ENCODE measurements around the gene RGL3. TPM values are rescaled to one million over a fixed set of nuclear protein-coding genes. Genes with fewer than 3 reads are reported as not detected.
A peak's percentile ranks its signal among the peaks of the same experiment; 100 is the strongest.

The RGL3 gene
- polyA plus RNA-seq, 1 of the 3 experiments (the other 2 are of a cell fraction): 13.3 TPM

- Histone ChIP-seq H4K20me1 (ENCODE audit: insufficient read depth) (no peaks in the 10 kb centered on the region), H3K9me2 (no peaks in the 10 kb centered on the region), H3K27me3 (ENCODE audit: insufficient read depth) (no peaks in the 10 kb centered on the region), H3K4me1 (ENCODE audit: control insufficient read depth in 1 of 2, insufficient read depth in 2 of 2, low read depth in 1 of 2, low read length in 1 of 2) (no peaks in the 10 kb centered on the region; a peak in 1 of 4 replicates), H3K4me3 (ENCODE audit: low read depth in 2 of 2, low read length in 1 of 2) (no peak overlapping the region), H3K79me2 (ENCODE audit: insufficient read depth) (no peaks in the 10 kb centered on the region), H3K9me3 (no peaks in the 10 kb centered on the region), H3K36me3 (replicated peaks in 1 of 2; ENCODE audit: control insufficient read depth in 1 of 2, insufficient read depth in 2 of 2, low read length in 1 of 2) (no peaks in the 10 kb centered on the region), H2AFZ (ENCODE audit: low read depth) (no peak overlapping the region), H3K9ac (no peak overlapping the region), H3F3A (replicated peaks; ENCODE audit: insufficient read depth) (peaks cover 6% of the 10 kb centered on the region), H3K27ac (ENCODE audit: low read depth in 2 of 2, low read length in 1 of 2) (no peak overlapping the region), H3K4me2 (no peak overlapping the region)
- TF ChIP-seq SIN3A (IDR thresholded peaks at IDR 0.05; ENCODE audit: borderline replicate concordance, low read depth, low read length) (no peak), EP300 (IDR thresholded peaks at IDR 0.05; ENCODE audit: borderline replicate concordance in 1 of 2, low read depth in 1 of 2, low read length in 1 of 2) (no peak), USF2 (IDR thresholded peaks at IDR 0.05; ENCODE audit: borderline replicate concordance, low read depth, low read length) (no peak), ELF1 (IDR thresholded peaks at IDR 0.05) (no peak), MXI1 (IDR thresholded peaks at IDR 0.05; ENCODE audit: low read depth, low read length) (no peak), NRF1 (IDR thresholded peaks at IDR 0.05; ENCODE audit: low read depth, low read length) (no peak), YY1 (IDR thresholded peaks at IDR 0.05; ENCODE audit: low read depth) (no peak)
- TF ChIP-seq, protein P1, sequence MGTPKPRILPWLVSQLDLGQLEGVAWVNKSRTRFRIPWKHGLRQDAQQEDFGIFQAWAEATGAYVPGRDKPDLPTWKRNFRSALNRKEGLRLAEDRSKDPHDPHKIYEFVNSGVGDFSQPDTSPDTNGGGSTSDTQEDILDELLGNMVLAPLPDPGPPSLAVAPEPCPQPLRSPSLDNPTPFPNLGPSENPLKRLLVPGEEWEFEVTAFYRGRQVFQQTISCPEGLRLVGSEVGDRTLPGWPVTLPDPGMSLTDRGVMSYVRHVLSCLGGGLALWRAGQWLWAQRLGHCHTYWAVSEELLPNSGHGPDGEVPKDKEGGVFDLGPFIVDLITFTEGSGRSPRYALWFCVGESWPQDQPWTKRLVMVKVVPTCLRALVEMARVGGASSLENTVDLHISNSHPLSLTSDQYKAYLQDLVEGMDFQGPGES (IDR thresholded peaks at IDR 0.05; ENCODE audit: low read depth, low read length): no peak
- WGBS (ENCODE audit: low lambda C conversion rate): 84% methylated on average over 21 of the region's 27 CpGs
- ChIA-PET POLR2A (interaction anchor here (1.0 kb wide), 1 partner anchor 57 kb away, joined by 3 read pairs; the partner anchor contains the start of gene ELAVL3), CTCF (interaction anchor here (1.1 to 1.5 kb wide), 3 partner anchors 10 to 42 kb away, joined by 3 to 4 read pairs (median 4); partner anchors contain the start of gene ODAD3)
- no peak for DNase-seq
These were observed 4.2 kb upstream of the RGL3 start for GRCh38 chr19:11423164-11423790.

DNA sequence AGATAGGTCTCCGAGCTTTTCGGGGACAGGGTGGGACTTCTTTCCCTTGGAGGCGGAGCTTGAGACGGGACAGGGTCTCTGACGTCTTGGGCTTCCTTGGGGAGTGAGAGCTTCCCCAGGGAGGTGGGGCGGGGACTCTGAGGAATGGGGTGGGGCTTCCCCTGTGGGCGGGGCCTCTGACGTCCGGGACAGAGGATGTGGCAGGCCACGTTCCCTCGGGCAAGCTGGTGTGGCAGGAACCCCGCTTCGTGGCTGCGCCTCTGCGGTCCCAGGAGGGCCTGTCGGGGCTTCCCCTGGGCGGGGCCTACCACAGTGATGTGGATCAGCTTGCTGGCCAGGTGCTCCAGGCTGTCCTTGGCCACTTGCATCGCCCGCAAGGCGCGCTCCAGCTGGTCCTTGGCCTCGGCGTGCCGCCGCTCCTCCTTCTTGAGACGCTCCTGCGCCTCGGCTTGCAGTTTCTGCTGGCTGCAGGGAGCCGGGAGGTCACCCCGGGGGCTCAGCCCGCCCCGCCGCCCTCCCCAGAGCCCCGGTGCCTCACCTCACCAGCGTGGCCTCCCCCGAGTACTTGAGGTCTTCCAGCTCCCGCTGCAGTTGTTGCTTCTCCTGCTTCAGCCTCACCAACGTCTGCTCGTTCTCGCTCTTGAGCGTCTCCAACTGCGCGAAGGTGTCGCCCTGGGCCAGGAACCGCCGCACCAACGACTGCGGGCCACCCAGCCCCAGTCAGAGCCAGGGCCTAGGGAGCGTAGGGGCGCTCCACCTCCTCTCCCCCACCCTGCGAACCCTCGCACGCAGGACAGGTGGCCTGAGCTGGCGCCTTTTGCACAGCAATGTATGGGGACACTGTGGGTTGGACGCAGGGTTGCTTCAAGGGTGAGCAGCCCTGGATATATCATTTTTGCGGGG, 3.3 kb upstream of the RGL3 start:
- peaks cover 6% of the 10 kb centered on the region for H3F3A ChIP-seq (replicated peaks; ENCODE audit: insufficient read depth)
- no peaks in the 10 kb centered on the region for H3K9me2 ChIP-seq
- 90% methylated on average over 30 of the region's 56 CpGs for WGBS (ENCODE audit: low lambda C conversion rate)
- no peaks in the 10 kb centered on the region; a peak in 1 of 4 replicates for H3K4me1 ChIP-seq (ENCODE audit: control insufficient read depth in 1 of 2, insufficient read depth in 2 of 2, low read depth in 1 of 2, low read length in 1 of 2)
- no peak overlapping the region for H2AFZ ChIP-seq (ENCODE audit: low read depth)
- no peak overlapping the region for H3K9ac ChIP-seq
- no peaks in the 10 kb centered on the region for H4K20me1 ChIP-seq (ENCODE audit: insufficient read depth)
- H3K27me3 ChIP-seq (ENCODE audit: insufficient read depth): no peaks in the 10 kb centered on the region
- no peak overlapping the region for H3K4me3 ChIP-seq (ENCODE audit: low read depth in 2 of 2, low read length in 1 of 2)
- H3K4me2 ChIP-seq: no peak overlapping the region
- DNase-seq: peak; percentile 39
- POLR2A ChIA-PET: interaction anchor here (1.0 kb wide), 1 partner anchor 58 kb away, joined by 3 read pairs; the partner anchor contains the start of gene ELAVL3
- no peaks in the 10 kb centered on the region for H3K9me3 ChIP-seq
- CTCF ChIA-PET: interaction anchor here (0.6 to 1.5 kb wide), 4 partner anchors 11 to 41 kb away, joined by 3 to 4 read pairs (median 4); partner anchors contain the start of gene ODAD3
- H3K36me3 ChIP-seq (replicated peaks in 1 of 2; ENCODE audit: control insufficient read depth in 1 of 2, insufficient read depth in 2 of 2, low read length in 1 of 2): no peaks in the 10 kb centered on the region
- no peak overlapping the region for H3K27ac ChIP-seq (ENCODE audit: low read depth in 2 of 2, low read length in 1 of 2)
- no peaks in the 10 kb centered on the region for H3K79me2 ChIP-seq (ENCODE audit: insufficient read depth)
- TF ChIP-seq SMC3 (IDR thresholded peaks at IDR 0.05; ENCODE audit: low read depth, low read length) (no peak), CTCF (IDR thresholded peaks at IDR 0.05) (no peak), GABPA (IDR thresholded peaks at IDR 0.05; ENCODE audit: low read depth) (no peak), MEF2A (IDR thresholded peaks at IDR 0.05; ENCODE audit: borderline replicate concordance, low read depth) (no peak), NRF1 (IDR thresholded peaks at IDR 0.05; ENCODE audit: low read depth, low read length) (no peak), REST (IDR thresholded peaks at IDR 0.05; ENCODE audit: low read depth, low read length) (no peak), FOXJ3 (CRISPR knock-in tag; IDR thresholded peaks at IDR 0.05) (no peak), YY1 (IDR thresholded peaks at IDR 0.05; ENCODE audit: low read depth) (no peak), USF2 (IDR thresholded peaks at IDR 0.05; ENCODE audit: borderline replicate concordance, low read depth, low read length) (no peak)
